GM21515 (cell line): Measurements from ENCODE around the gene PPM1N.
A peak's percentile ranks its signal among the peaks of the same experiment; 100 is the strongest.

Source experiments
- ATAC-seq: cut with Tn5 transposase; IDR thresholded peaks from one replicate; pipeline ENCODE4 v1.9.1; 2021; ENCODE audit not compliant: unreplicated experiment

PPM1N gene

GRCh38 chr19:45498411-45499195 lies at the start of gene PPM1N:
TSS of gene PPM1N (plus strand) at chr19:45498443. CDS start at chr19:45498473, 30 bp downstream.
- ATAC-seq: no peak

- no peak for ATAC-seq
Measured at GRCh38 chr19:45448887-45449299, 49.4 kb upstream of the PPM1N start.

- no peak for ATAC-seq
Measured at GRCh38 chr19:45450012-45450333, 48.3 kb upstream of the PPM1N start.

GRCh38 chr19:45451131-45451849 lies 47.0 kb upstream of the PPM1N start:
- peak; percentile 14 for ATAC-seq

GRCh38 chr19:45451850-45452387 lies 46.3 kb upstream of the PPM1N start:
- ATAC-seq: no peak

GRCh38 chr19:45455707-45456499 lies 42.3 kb upstream of the PPM1N start:
- no peak for ATAC-seq

- ATAC-seq: no peak
Measured at GRCh38 chr19:45456500-45456815, 41.8 kb upstream of the PPM1N start.

GRCh38 chr19:45457776-45458175 lies 40.5 kb upstream of the PPM1N start:
- no peak for ATAC-seq

- no peak for ATAC-seq
Measured at GRCh38 chr19:45460807-45461347, 37.4 kb upstream of the PPM1N start.

- no peak for ATAC-seq
Measured at GRCh38 chr19:45462174-45462573, 36.1 kb upstream of the PPM1N start.

- no peak for ATAC-seq
Measured at GRCh38 chr19:45463241-45463640, 35.0 kb upstream of the PPM1N start.

GRCh38 chr19:45464274-45464673 lies 34.0 kb upstream of the PPM1N start:
- ATAC-seq: no peak

- no peak for ATAC-seq
Measured at GRCh38 chr19:45464852-45465441, 33.3 kb upstream of the PPM1N start.

GRCh38 chr19:45467115-45467455 lies 31.2 kb upstream of the PPM1N start:
- no peak for ATAC-seq

- ATAC-seq: peak; percentile 52
Measured at GRCh38 chr19:45467456-45468158, 30.6 kb upstream of the PPM1N start, which contains the start of gene FOSB. TSS of gene FOSB (plus strand) at chr19:45467996. CDS start at chr19:45468587, 591 bp downstream.

GRCh38 chr19:45468159-45468651 lies 30.0 kb upstream of the PPM1N start:
- no peak for ATAC-seq

GRCh38 chr19:45468803-45469131 lies 29.5 kb upstream of the PPM1N start:
- ATAC-seq: no peak

GRCh38 chr19:45469132-45469944 lies 28.9 kb upstream of the PPM1N start:
- peak; percentile 53 for ATAC-seq
